ENCODE data around the gene SYTL3. TPM values are rescaled to one million over a fixed set of nuclear protein-coding genes. Genes with fewer than 3 reads are reported as not detected.

SYTL3 gene
- total RNA-seq, 1 experiment from 2014 or later = 0.09 TPM

- no peaks in the 10 kb centered on the region for H4K20me1 ChIP-seq (ENCODE audit: control insufficient read depth, insufficient read depth, insufficient read length)
- H3K36me3 Mint-ChIP-seq (ENCODE audit: insufficient read depth in 1 of 3, low read depth in 3 of 3) = no peaks in the 10 kb centered on the region
- no peak for DNase-seq
- H4K91ac ChIP-seq (ENCODE audit: insufficient read length, low read depth, low read length) = no peak overlapping the region
- H3K23me2 ChIP-seq (ENCODE audit: insufficient read length, low read depth, low read length, poor library complexity, severe bottlenecking) = no peaks in the 10 kb centered on the region
- H3K4me1 Mint-ChIP-seq = peaks cover 13 to 14% of the 10 kb centered on the region in 2 experiments
- TF ChIP-seq CTCF (conservative IDR thresholded peaks at IDR 0.05) = no peak
- H4K5ac ChIP-seq (ENCODE audit: insufficient read length, low read depth, low read length) = no peak overlapping the region
- no peak overlapping the region for H2AFZ ChIP-seq (ENCODE audit: low read length)
- no peak overlapping the region for H2BK12ac ChIP-seq (ENCODE audit: insufficient read length, low read depth, low read length)
- no peaks in the 10 kb centered on the region; the same call in 1 of the 2 replicates for H3K27me3 Mint-ChIP-seq (ENCODE audit: low read depth)
- H4K8ac ChIP-seq (replicated peaks; ENCODE audit: insufficient read length, low read depth, low read length) = no peak overlapping the region
- H3T11ph ChIP-seq (ENCODE audit: low read length) = no peak overlapping the region
- no CpG with 5 or more reads among the region's 5 CpGs for WGBS (ENCODE audit: extremely low coverage, insufficient read length, low lambda C conversion rate)
- H3K4me2 ChIP-seq (ENCODE audit: insufficient read depth, insufficient read length, low read length) = no peak overlapping the region
- H2AK5ac ChIP-seq (ENCODE audit: insufficient read length, low read length) = no peak overlapping the region
- no peak overlapping the region for H3K14ac ChIP-seq (ENCODE audit: insufficient read depth, low read length)
- H3K27ac ChIP-seq (ENCODE audit: insufficient read length, low read depth, low read length) = no peak overlapping the region
- H3K27me3 ChIP-seq (ENCODE audit: insufficient read depth, low read length) = no peaks in the 10 kb centered on the region
- no peak overlapping the region for H3K4me3 Mint-ChIP-seq
- no peak overlapping the region for H3K27ac Mint-ChIP-seq
- no peaks in the 10 kb centered on the region for H3K79me1 ChIP-seq (ENCODE audit: insufficient read depth, low read depth, low read length, poor library complexity, severe bottlenecking)
- no peak overlapping the region for H2BK20ac ChIP-seq (ENCODE audit: low read depth, low read length, poor library complexity, severe bottlenecking)
- no peak overlapping the region for H3K18ac ChIP-seq (ENCODE audit: insufficient read length, low read depth, low read length)
- no peak overlapping the region for H2BK15ac ChIP-seq (ENCODE audit: low read depth, low read length)
- no peak overlapping the region for H2BK5ac ChIP-seq (ENCODE audit: insufficient read length, low read length)
- no peak overlapping the region for H3K23ac ChIP-seq (ENCODE audit: insufficient read length, low read depth, low read length)
- no peaks in the 10 kb centered on the region for H3K9me3 ChIP-seq (ENCODE audit: control insufficient read depth, low read depth, low read length)
- no peak overlapping the region for H3K9ac ChIP-seq (ENCODE audit: extremely low read depth, insufficient read length, low read length)
- H3K79me2 ChIP-seq (ENCODE audit: insufficient read depth, low read length) = no peaks in the 10 kb centered on the region
- H3K4ac ChIP-seq (ENCODE audit: low read depth, low read length) = no peak overlapping the region
- no peak overlapping the region for H2BK120ac ChIP-seq (ENCODE audit: low read depth, low read length, poor library complexity, severe bottlenecking)
- no peaks in the 10 kb centered on the region for H3K9me3 Mint-ChIP-seq
- H3K4me1 ChIP-seq (ENCODE audit: insufficient read depth, low read length) = no peaks in the 10 kb centered on the region
- H3K56ac ChIP-seq (ENCODE audit: insufficient read length, low read depth, low read length) = no peak overlapping the region
Measured at GRCh38 chr6:158722176-158722729, 72.4 kb downstream of the SYTL3 start.

All from H9 (cell line).